Trophoblast cell (in vitro differentiated cells and primary cell): ENCODE measurements around the gene C3orf18.

Experiments used
- DNase-seq, 2 donors: peaks; one replicate each; pipeline ENCODE4 v3.0.0-alpha.2; 2016
- H2AFZ ChIP-seq: 2 replicates; pipeline ENCODE4 v1.6.1; 2013; ENCODE audit warnings: low read length, moderate library complexity, mild to moderate bottlenecking; ENCODE audit not compliant: insufficient read depth, poor library complexity
- H2AK5ac ChIP-seq: 2 replicates; pipeline ENCODE4 v1.6.1; 2013; ENCODE audit warnings: mild to moderate bottlenecking, low read length
- H2BK120ac ChIP-seq: 2 replicates; pipeline ENCODE4 v1.6.1; 2013; ENCODE audit warnings: low read length, mild to moderate bottlenecking, moderate library complexity; ENCODE audit not compliant: insufficient read depth, poor library complexity
- H2BK12ac ChIP-seq: 2 replicates; pipeline ENCODE4 v1.6.1; 2013; ENCODE audit warnings: mild to moderate bottlenecking, low read length, moderate library complexity
- H2BK5ac ChIP-seq: 2 replicates; pipeline ENCODE4 v1.6.1; 2013; ENCODE audit warnings: low read length, low read depth, moderate library complexity, mild to moderate bottlenecking; ENCODE audit not compliant: poor library complexity
- H3K14ac ChIP-seq: 2 replicates; pipeline ENCODE4 v1.6.1; 2013; ENCODE audit warnings: mild to moderate bottlenecking, low read length
- H3K18ac ChIP-seq: 2 replicates; pipeline ENCODE4 v1.6.1; 2013; ENCODE audit warnings: mild to moderate bottlenecking, low read length
- H3K23ac ChIP-seq: 2 replicates; pipeline ENCODE4 v1.6.1; 2013; ENCODE audit warnings: low read length
- H3K27ac ChIP-seq: 2 replicates; pipeline ENCODE4 v1.5.1; 2013; ENCODE audit warnings: low read depth, mild to moderate bottlenecking, inconsistent platforms, low read length, moderate library complexity
- H3K27me3 ChIP-seq: 2 replicates; pipeline ENCODE4 v1.6.1; 2013; ENCODE audit warnings: inconsistent platforms, mild to moderate bottlenecking, low read length, moderate library complexity; ENCODE audit not compliant: insufficient read depth
- H3K36me3 ChIP-seq, 2 experiments: 1 replicate in 1 of 2; 2 replicates in 1 of 2; pipeline ENCODE4 v1.6.1; 2013; ENCODE audit warnings: low read length in 2 of 2, mild to moderate bottlenecking in 2 of 2, moderate library complexity in 1 of 2; ENCODE audit not compliant: insufficient read depth in 2 of 2, control insufficient read depth in 1 of 2
- H3K4ac ChIP-seq: 2 replicates; pipeline ENCODE4 v1.6.1; 2013; ENCODE audit warnings: low read depth, mild to moderate bottlenecking, low read length, moderate library complexity
- H3K4me1 ChIP-seq, 2 experiments: 1 replicate in 1 of 2; 2 replicates in 1 of 2; pipeline ENCODE4 v1.6.1; 2013; ENCODE audit warnings: low read length in 2 of 2, mild to moderate bottlenecking in 2 of 2, moderate library complexity in 1 of 2; ENCODE audit not compliant: insufficient read depth in 2 of 2, control insufficient read depth in 1 of 2
- H3K4me2 ChIP-seq: 2 replicates; pipeline ENCODE4 v1.6.1; 2013; ENCODE audit warnings: inconsistent platforms, mild to moderate bottlenecking, low read length, moderate library complexity
- H3K4me3 ChIP-seq: 2 replicates; pipeline ENCODE4 v1.5.1; 2013; ENCODE audit warnings: mild to moderate bottlenecking, low read depth, low read length, inconsistent platforms
- H3K79me1 ChIP-seq: one replicate; pipeline ENCODE4 v1.6.1; 2013; ENCODE audit warnings: low read length
- H3K79me2 ChIP-seq: 2 replicates; pipeline ENCODE4 v1.6.1; 2013; ENCODE audit warnings: low read length, mild to moderate bottlenecking; ENCODE audit not compliant: control insufficient read depth, insufficient read depth, poor library complexity
- H3K9ac ChIP-seq: 2 replicates; pipeline ENCODE4 v1.6.1; 2013; ENCODE audit warnings: mild to moderate bottlenecking, low read length
- H3K9me3 ChIP-seq: 2 replicates; pipeline ENCODE4 v1.6.1; 2013; ENCODE audit warnings: low read depth, mild to moderate bottlenecking, control low read depth, inconsistent platforms, low read length; ENCODE audit not compliant: insufficient read depth
- H4K12ac ChIP-seq: 2 replicates; pipeline ENCODE4 v1.6.1; 2013; ENCODE audit warnings: low read depth, mild to moderate bottlenecking, low read length, moderate library complexity
- H4K8ac ChIP-seq: 2 replicates; pipeline ENCODE4 v1.6.1; 2013; ENCODE audit warnings: low read depth, mild to moderate bottlenecking, low read length, moderate library complexity
- H4K91ac ChIP-seq: one replicate; pipeline ENCODE4 v1.6.1; 2013; ENCODE audit warnings: low read depth, mild to moderate bottlenecking, low read length, moderate library complexity
- WGBS: extraction: QIAGEN DNeasy Blood & Tissue Kit; methylation state at CpG from one replicate; pipeline ENCODE4 v1.1.7; 2013; ENCODE audit warnings: missing lambda C conversion rate; ENCODE audit not compliant: insufficient read length, insufficient coverage; ENCODE audit errors: extremely low coverage; 5-methylcytosine and 5-hydroxymethylcytosine counted together

The C3orf18 gene

DNA sequence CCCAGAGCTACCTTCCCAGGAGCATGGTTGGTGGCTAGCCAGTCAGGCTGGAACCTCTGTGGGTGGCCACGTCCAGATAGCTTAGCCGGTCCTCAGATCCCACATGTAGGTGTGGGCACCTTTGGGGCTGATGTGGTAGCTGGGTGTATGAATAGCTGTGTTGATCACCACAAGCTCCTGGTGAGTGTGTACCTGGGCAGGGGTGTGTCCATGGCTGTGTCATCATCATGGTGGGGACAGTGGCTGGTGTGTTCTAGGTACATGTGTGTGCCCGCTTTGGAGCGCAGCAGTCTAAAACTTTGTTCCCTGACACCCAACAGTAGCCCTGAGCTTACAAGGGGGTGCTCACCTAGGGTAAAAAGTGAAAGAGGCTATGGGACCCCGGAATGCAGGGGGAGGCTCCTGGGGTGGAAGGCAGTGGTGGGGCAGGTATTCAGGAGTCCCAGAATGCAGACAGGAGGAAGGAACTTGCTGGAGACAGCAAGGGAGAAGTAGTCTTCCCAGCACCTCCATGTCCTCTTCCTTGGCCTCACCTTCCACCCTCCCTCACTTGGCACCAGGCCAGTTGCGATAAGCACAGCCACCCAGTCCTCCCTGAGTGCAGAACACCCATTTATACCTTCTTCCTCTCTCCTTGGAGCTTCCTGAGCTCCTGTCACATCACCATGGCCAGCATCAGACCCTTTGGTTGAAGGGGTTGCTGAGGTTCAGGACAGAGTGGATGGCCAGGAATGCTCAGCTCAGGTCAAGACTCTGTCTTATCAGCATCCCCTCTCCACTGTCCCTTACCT, 42.8 kb upstream of the C3orf18 start:
- H3K79me1 ChIP-seq, result peaks cover 6% of the 10 kb centered on the region
- H4K91ac ChIP-seq, result no peak overlapping the region
- H2BK5ac ChIP-seq, result no peak overlapping the region
- H3K14ac ChIP-seq, result no peak overlapping the region
- H3K18ac ChIP-seq, result no peak overlapping the region
- H3K23ac ChIP-seq, result no peak overlapping the region
- peaks cover 14% of the 10 kb centered on the region in 2 experiments for H3K36me3 ChIP-seq
- peaks cover 9 to 12% of the 10 kb centered on the region in 2 experiments for H3K4me1 ChIP-seq
- no peak for DNase-seq
- H2AFZ ChIP-seq, result no peak overlapping the region
- peaks cover 3% of the 10 kb centered on the region for H3K79me2 ChIP-seq
- no CpG with 5 or more reads among the region's 6 CpGs for WGBS
- no peak overlapping the region for H2BK120ac ChIP-seq
- no peaks in the 10 kb centered on the region for H3K27me3 ChIP-seq
- H2AK5ac ChIP-seq, result no peak overlapping the region
- H4K12ac ChIP-seq, result no peak overlapping the region
- H4K8ac ChIP-seq, result no peak overlapping the region
- no peak overlapping the region for H3K4ac ChIP-seq
- H3K4me2 ChIP-seq, result peak overlapping the region; percentile 76
- H2BK12ac ChIP-seq, result no peak overlapping the region
- peaks cover 5% of the 10 kb centered on the region for H3K9me3 ChIP-seq
- peak overlapping the region; percentile 6 for H3K4me3 ChIP-seq
- no peak overlapping the region for H3K27ac ChIP-seq
- H3K9ac ChIP-seq, result no peak overlapping the region

DNA sequence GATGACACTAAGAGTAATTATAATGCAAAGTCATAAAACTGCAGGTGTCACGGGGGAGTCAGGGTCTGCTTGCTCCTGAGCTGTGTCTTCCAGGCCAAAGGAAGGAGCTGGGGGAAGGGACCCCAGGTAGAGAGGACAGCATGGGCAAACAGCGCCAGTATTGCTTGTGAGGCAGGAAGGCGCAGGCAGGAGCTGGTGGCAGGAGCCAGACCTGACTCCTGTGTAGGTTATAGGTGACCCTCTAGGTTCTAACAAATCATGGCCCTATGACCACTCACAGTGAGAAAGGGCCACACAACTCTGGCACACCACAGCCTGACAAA, 42.2 kb upstream of the C3orf18 start:
- Histone ChIP-seq H3K9me3 (peaks cover 5% of the 10 kb centered on the region), H3K18ac (no peak overlapping the region), H2AFZ (no peak overlapping the region), H2BK5ac (no peak overlapping the region), H3K36me3 (peaks cover 14% of the 10 kb centered on the region in 2 experiments), H4K8ac (no peak overlapping the region), H3K4ac (no peak overlapping the region), H3K27ac (no peak overlapping the region), H4K12ac (no peak overlapping the region), H4K91ac (no peak overlapping the region), H3K79me2 (peaks cover 3% of the 10 kb centered on the region), H3K79me1 (peaks cover 6% of the 10 kb centered on the region), H3K27me3 (no peaks in the 10 kb centered on the region), H3K4me2 (no peak overlapping the region), H3K4me3 (no peak overlapping the region), H3K14ac (no peak overlapping the region), H3K23ac (no peak overlapping the region), H3K4me1 (peaks cover 9 to 12% of the 10 kb centered on the region in 2 experiments), H3K9ac (no peak overlapping the region), H2AK5ac (no peak overlapping the region), H2BK12ac (no peak overlapping the region), H2BK120ac (no peak overlapping the region)
- no peak for DNase-seq
- WGBS, result no CpG with 5 or more reads among the region's 3 CpGs

GRCh38 chr3:50609071-50609762, 41.7 kb upstream of the C3orf18 start:
- Histone ChIP-seq H2BK120ac (no peak overlapping the region), H3K23ac (no peak overlapping the region), H3K18ac (no peak overlapping the region), H3K4ac (no peak overlapping the region), H3K9me3 (peaks cover 5% of the 10 kb centered on the region), H2AK5ac (no peak overlapping the region), H3K4me2 (no peak overlapping the region), H2BK12ac (no peak overlapping the region), H4K8ac (no peak overlapping the region), H4K91ac (no peak overlapping the region), H3K9ac (no peak overlapping the region), H2BK5ac (no peak overlapping the region), H3K14ac (no peak overlapping the region), H3K27me3 (no peaks in the 10 kb centered on the region), H2AFZ (no peak overlapping the region), H3K4me3 (no peak overlapping the region), H3K36me3 (peaks cover 14% of the 10 kb centered on the region in 2 experiments), H3K4me1 (peaks cover 9 to 12% of the 10 kb centered on the region in 2 experiments), H3K79me2 (peaks cover 3% of the 10 kb centered on the region), H4K12ac (no peak overlapping the region), H3K27ac (no peak overlapping the region), H3K79me1 (peaks cover 6% of the 10 kb centered on the region)
- WGBS, result no CpG with 5 or more reads among the region's 5 CpGs
- no peak for DNase-seq

- Histone ChIP-seq H4K12ac (no peak overlapping the region), H2BK5ac (no peak overlapping the region), H3K14ac (no peak overlapping the region), H3K27me3 (no peaks in the 10 kb centered on the region), H2BK12ac (no peak overlapping the region), H3K36me3 (peaks cover 14% of the 10 kb centered on the region in 2 experiments), H3K4me3 (no peak overlapping the region), H3K4me2 (no peak overlapping the region), H4K8ac (no peak overlapping the region), H3K79me2 (peaks cover 3% of the 10 kb centered on the region), H2BK120ac (no peak overlapping the region), H3K79me1 (peaks cover 6% of the 10 kb centered on the region), H3K23ac (no peak overlapping the region), H3K27ac (no peak overlapping the region), H3K4me1 (peaks cover 9 to 12% of the 10 kb centered on the region in 2 experiments), H2AFZ (no peak overlapping the region), H2AK5ac (no peak overlapping the region), H3K9ac (no peak overlapping the region), H3K4ac (no peak overlapping the region), H3K18ac (no peak overlapping the region), H4K91ac (no peak overlapping the region), H3K9me3 (peaks cover 5% of the 10 kb centered on the region)
- WGBS, result no CpG with 5 or more reads among the region's 7 CpGs
- no peak for DNase-seq
These were observed 40.7 kb upstream of the C3orf18 start for GRCh38 chr3:50608278-50608677.
